Measurements from ENCODE around the gene RNMT. TPM values are rescaled to one million over a fixed set of nuclear protein-coding genes. Genes with fewer than 3 reads are reported as not detected.
A peak's percentile ranks its signal among the peaks of the same experiment; 100 is the strongest.

The RNMT gene
- total and polyA plus RNA-seq, 2 of the 4 experiments (the other 2 are of a cell fraction) = 13.3 to 13.6 TPM

- Histone ChIP-seq H4K91ac (ENCODE audit: insufficient read depth, low read depth, low read length) (no peak overlapping the region), H3K4me1 (ENCODE audit: control insufficient read depth, insufficient read depth, low read length) (no peaks in the 10 kb centered on the region), H2BK120ac (ENCODE audit: low read depth, low read length) (no peak overlapping the region), H3K4me2 (ENCODE audit: low read depth, low read length) (peak overlapping the region; percentile 85), H2AFZ (replicated peaks; ENCODE audit: low read length, poor library complexity) (peak overlapping the region; percentile 80), H3K27me3 (ENCODE audit: control insufficient read depth, insufficient read depth, low read length) (peaks cover 7% of the 10 kb centered on the region; the same call in 1 of the 2 replicates), H3K23ac (ENCODE audit: low read depth, low read length) (no peak overlapping the region), H4K8ac (ENCODE audit: low read depth in 2 of 2, low read length in 2 of 2) (no peak overlapping the region), H2AK9ac (replicated peaks; ENCODE audit: low read depth, low read length, poor library complexity) (no peak overlapping the region), H3K79me1 (ENCODE audit: low read depth in 1 of 2, low read length in 2 of 2) (no peaks in the 10 kb centered on the region), H2BK15ac (ENCODE audit: low read depth, low read length) (no peak overlapping the region), H4K20me1 (ENCODE audit: insufficient read depth, low read length) (no peaks in the 10 kb centered on the region), H3K9ac (ENCODE audit: low read depth, low read length) (no peak overlapping the region), H3K27ac (ENCODE audit: insufficient read depth, low read length) (no peak overlapping the region), H3K18ac (ENCODE audit: low read depth, low read length) (no peak overlapping the region), H3K9me1 (ENCODE audit: insufficient read depth, low read length) (no peaks in the 10 kb centered on the region), H3K56ac (ENCODE audit: extremely low read depth, insufficient read depth, low read length) (no peak overlapping the region), H4K5ac (ENCODE audit: low read depth, low read length) (no peak overlapping the region), H3K9me3 (ENCODE audit: control insufficient read depth, insufficient read depth, low read length) (no peaks in the 10 kb centered on the region), H3K4me3 (ENCODE audit: insufficient read depth, low read depth, low read length) (peak overlapping the region; percentile 35), H3K4ac (ENCODE audit: low read depth, low read length) (no peak overlapping the region), H2AK5ac (ENCODE audit: low read depth, low read length) (no peak overlapping the region), H3K14ac (replicated peaks; ENCODE audit: low read depth, low read length) (no peak overlapping the region), H3K36me3 (ENCODE audit: control insufficient read depth, insufficient read depth, low read length) (no peaks in the 10 kb centered on the region), H2BK20ac (ENCODE audit: low read depth, low read length) (no peak overlapping the region), H2BK5ac (ENCODE audit: low read depth, low read length, poor library complexity, severe bottlenecking) (no peak overlapping the region)
- BruUV-seq (replicated peaks) = no TSS peak
- intact Hi-C loops (cut with micrococcal nuclease) (no loop called here), dilution Hi-C loops (cut with HindIII; ENCODE audit: low sequenced_read_pairs, unreplicated experiment) (no loop called here), in situ Hi-C loops (cut with MboI; ENCODE audit: low sequenced_read_pairs) (no loop called here)
- DNase-seq (no peak), ATAC-seq (ENCODE audit: low read depth) (peak; percentile 43; the same call in 1 of the 2 replicates)
- WGBS, 2 experiments (ENCODE audit: extremely low coverage in 2 of 2, insufficient read length in 1 of 2) = no CpG with 5 or more reads among the region's 15 CpGs
- no peak for TF ChIP-seq RFX5 (IDR thresholded peaks at IDR 0.05; ENCODE audit: low read depth, low read length)
- TF ChIP-seq RCOR1 (IDR thresholded peaks at IDR 0.05; ENCODE audit: insufficient replicate concordance, low read length) = no peak
- CTCF ChIA-PET = no interaction called here
- POLR2A ChIA-PET (ENCODE audit: unreplicated experiment) = no interaction called here
Observed at GRCh38 chr18:13801260-13801601, 74.8 kb downstream of the RNMT start.
